ENCODE results near the gene ACKR1.

ACKR1 gene

GRCh38 chr1:159185121-159185520 is 19.6 kb upstream of the ACKR1 start:
- H3K27ac ChIP-seq: no peak overlapping the region
- H3K4me3 ChIP-seq: no peak overlapping the region

- H3K27ac ChIP-seq: no peak overlapping the region
- H3K4me3 ChIP-seq: no peak overlapping the region
These were observed 17.6 kb upstream of the ACKR1 start for GRCh38 chr1:159187033-159187432.

- Histone ChIP-seq H3K27ac (peak overlapping the region in 1 of 21 experiments; percentile 34), H3K4me3 (peak overlapping the region in 4 of 7 experiments; percentile 6 to 27 (median 14))
These were observed 16.9 kb upstream of the ACKR1 start for GRCh38 chr1:159187647-159188374.

- peak overlapping the region in 1 of 21 experiments; percentile 34 for H3K27ac ChIP-seq
- H3K4me3 ChIP-seq: peak overlapping the region in 4 of 7 experiments; percentile 6 to 27 (median 14)
These were observed 16.3 kb upstream of the ACKR1 start for GRCh38 chr1:159188375-159188788.

GRCh38 chr1:159190441-159190840 is 14.2 kb upstream of the ACKR1 start:
- Histone ChIP-seq H3K27ac (no peak overlapping the region), H3K4me3 (no peak overlapping the region)

- Histone ChIP-seq H3K27ac (no peak overlapping the region), H3K4me3 (no peak overlapping the region)
These were observed 8.1 kb upstream of the ACKR1 start for GRCh38 chr1:159196543-159196942.

GRCh38 chr1:159197561-159198557 is 6.8 kb upstream of the ACKR1 start:
- H3K4me3 ChIP-seq: no peak overlapping the region
- H3K27ac ChIP-seq: no peak overlapping the region

- Histone ChIP-seq H3K4me3 (no peak overlapping the region), H3K27ac (no peak overlapping the region)
These were observed 4.8 kb upstream of the ACKR1 start for GRCh38 chr1:159199901-159200300.

GRCh38 chr1:159200769-159201168 is 3.9 kb upstream of the ACKR1 start:
- Histone ChIP-seq H3K4me3 (no peak overlapping the region), H3K27ac (no peak overlapping the region)

- Histone ChIP-seq H3K27ac (peak overlapping the region in 3 of 21 experiments; percentile 14 to 22 (median 16)), H3K4me3 (no peak overlapping the region)
These were observed 3.0 kb upstream of the ACKR1 start for GRCh38 chr1:159201642-159202041.

GRCh38 chr1:159203610-159204009 is 1.1 kb upstream of the ACKR1 start:
- Histone ChIP-seq H3K27ac (peak overlapping the region in 3 of 21 experiments; percentile 25 to 42 (median 33)), H3K4me3 (no peak overlapping the region)

GRCh38 chr1:159205225-159205624 is 550 bp downstream of the ACKR1 start:
- H3K27ac ChIP-seq: peak overlapping the region in 6 of 21 experiments; percentile 12 to 65 (median 32)
- peak overlapping the region in 4 of 7 experiments; percentile 3 to 15 (median 8) for H3K4me3 ChIP-seq

- H3K4me3 ChIP-seq: peak overlapping the region in 2 of 7 experiments; percentile 5 to 7
- peak overlapping the region in 7 of 21 experiments; percentile 10 to 65 (median 33) for H3K27ac ChIP-seq
These were observed 1.4 kb downstream of the ACKR1 start for GRCh38 chr1:159206110-159206509.

GRCh38 chr1:159207080-159207479 is 2.4 kb downstream of the ACKR1 start:
- H3K27ac ChIP-seq: peak overlapping the region in 1 of 21 experiments; percentile 65
- peak overlapping the region in 1 of 7 experiments; percentile 7 for H3K4me3 ChIP-seq

GRCh38 chr1:159207774-159208173 is 3.1 kb downstream of the ACKR1 start:
- Histone ChIP-seq H3K4me3 (no peak overlapping the region), H3K27ac (peak overlapping the region in 2 of 21 experiments; percentile 8 to 65)

GRCh38 chr1:159208175-159208825 is 3.6 kb downstream of the ACKR1 start:
- peak overlapping the region in 1 of 21 experiments; percentile 8 for H3K27ac ChIP-seq
- H3K4me3 ChIP-seq: peak overlapping the region in 1 of 7 experiments; percentile 2

GRCh38 chr1:159209061-159209460 is 4.4 kb downstream of the ACKR1 start:
- no peak overlapping the region for H3K27ac ChIP-seq

GRCh38 chr1:159211331-159212136 is 6.9 kb downstream of the ACKR1 start:
- Histone ChIP-seq H3K4me3 (no peak overlapping the region), H3K27ac (no peak overlapping the region)

More at GRCh38 chr1:159209061-159209460, 4.4 kb downstream of the ACKR1 start:
- no peak overlapping the region for H3K4me3 ChIP-seq

- Histone ChIP-seq H3K27ac (no peak overlapping the region), H3K4me3 (no peak overlapping the region)
These were observed 7.9 kb downstream of the ACKR1 start for GRCh38 chr1:159212596-159212995.
